Measurements from ENCODE around the gene ASIC4. TPM values are rescaled to one million over a fixed set of nuclear protein-coding genes. Genes with fewer than 3 reads are reported as not detected.

The ASIC4 gene
- total RNA-seq, 1 experiment from 2014 or later, result 0.79 TPM

DNA sequence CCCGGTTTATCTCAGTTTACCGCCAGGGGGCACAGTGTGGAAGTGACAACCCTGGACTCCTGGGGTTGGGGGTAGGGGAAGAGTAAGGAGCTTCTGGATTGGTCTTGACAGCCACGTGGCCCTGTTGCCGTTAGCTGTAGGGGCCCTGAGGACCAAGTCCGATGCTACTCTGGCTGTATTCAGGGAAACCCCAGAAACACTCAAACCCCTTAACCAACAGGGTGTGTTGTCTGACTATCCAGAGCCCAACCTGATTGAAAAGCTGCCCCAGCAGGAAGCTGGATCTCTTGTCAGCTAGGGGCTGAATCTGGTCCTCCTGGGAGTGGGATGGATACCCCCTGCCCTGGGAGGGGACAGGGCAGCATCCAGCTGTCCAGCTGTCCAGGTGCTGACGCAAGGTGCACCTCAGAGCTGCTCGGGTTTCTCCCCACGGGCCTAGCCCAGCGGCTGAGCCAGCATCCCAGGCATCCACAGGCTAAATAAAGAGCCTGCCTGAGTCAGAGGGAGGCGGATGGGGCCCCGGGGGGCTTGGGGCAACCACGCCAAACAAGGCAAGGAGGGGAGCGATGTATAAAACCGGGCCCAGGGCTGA, 18.7 kb upstream of the ASIC4 start:
- TF ChIP-seq FOXP1 (CRISPR knock-in tag; IDR thresholded peaks at IDR 0.05; ENCODE audit: borderline replicate concordance) (no peak), NR1H2 (CRISPR knock-in tag; IDR thresholded peaks at IDR 0.05) (no peak), TEAD4 (CRISPR knock-in tag; IDR thresholded peaks at IDR 0.05) (no peak), ESRRA (CRISPR knock-in tag; IDR thresholded peaks at IDR 0.05; ENCODE audit: borderline replicate concordance) (no peak), ZNF219 (CRISPR knock-in tag; IDR thresholded peaks at IDR 0.05; ENCODE audit: borderline replicate concordance) (no peak), FOXK1 (CRISPR knock-in tag; IDR thresholded peaks at IDR 0.05) (peak; percentile 72; the same call in 1 of the 2 replicates), GABPB1 (CRISPR knock-in tag; IDR thresholded peaks at IDR 0.05) (0 out of 2 replicates have a peak, but pooled peaks have one; percentile 35), CBFB (CRISPR knock-in tag; IDR thresholded peaks at IDR 0.05; ENCODE audit: low read depth) (no peak)
- TF ChIP-seq, protein P1, sequence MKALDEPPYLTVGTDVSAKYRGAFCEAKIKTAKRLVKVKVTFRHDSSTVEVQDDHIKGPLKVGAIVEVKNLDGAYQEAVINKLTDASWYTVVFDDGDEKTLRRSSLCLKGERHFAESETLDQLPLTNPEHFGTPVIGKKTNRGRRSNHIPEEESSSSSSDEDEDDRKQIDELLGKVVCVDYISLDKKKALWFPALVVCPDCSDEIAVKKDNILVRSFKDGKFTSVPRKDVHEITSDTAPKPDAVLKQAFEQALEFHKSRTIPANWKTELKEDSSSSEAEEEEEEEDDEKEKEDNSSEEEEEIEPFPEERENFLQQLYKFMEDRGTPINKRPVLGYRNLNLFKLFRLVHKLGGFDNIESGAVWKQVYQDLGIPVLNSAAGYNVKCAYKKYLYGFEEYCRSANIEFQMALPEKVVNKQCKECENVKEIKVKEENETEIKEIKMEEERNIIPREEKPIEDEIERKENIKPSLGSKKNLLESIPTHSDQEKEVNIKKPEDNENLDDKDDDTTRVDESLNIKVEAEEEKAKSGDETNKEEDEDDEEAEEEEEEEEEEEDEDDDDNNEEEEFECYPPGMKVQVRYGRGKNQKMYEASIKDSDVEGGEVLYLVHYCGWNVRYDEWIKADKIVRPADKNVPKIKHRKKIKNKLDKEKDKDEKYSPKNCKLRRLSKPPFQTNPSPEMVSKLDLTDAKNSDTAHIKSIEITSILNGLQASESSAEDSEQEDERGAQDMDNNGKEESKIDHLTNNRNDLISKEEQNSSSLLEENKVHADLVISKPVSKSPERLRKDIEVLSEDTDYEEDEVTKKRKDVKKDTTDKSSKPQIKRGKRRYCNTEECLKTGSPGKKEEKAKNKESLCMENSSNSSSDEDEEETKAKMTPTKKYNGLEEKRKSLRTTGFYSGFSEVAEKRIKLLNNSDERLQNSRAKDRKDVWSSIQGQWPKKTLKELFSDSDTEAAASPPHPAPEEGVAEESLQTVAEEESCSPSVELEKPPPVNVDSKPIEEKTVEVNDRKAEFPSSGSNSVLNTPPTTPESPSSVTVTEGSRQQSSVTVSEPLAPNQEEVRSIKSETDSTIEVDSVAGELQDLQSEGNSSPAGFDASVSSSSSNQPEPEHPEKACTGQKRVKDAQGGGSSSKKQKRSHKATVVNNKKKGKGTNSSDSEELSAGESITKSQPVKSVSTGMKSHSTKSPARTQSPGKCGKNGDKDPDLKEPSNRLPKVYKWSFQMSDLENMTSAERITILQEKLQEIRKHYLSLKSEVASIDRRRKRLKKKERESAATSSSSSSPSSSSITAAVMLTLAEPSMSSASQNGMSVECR (CRISPR knock-in tag; IDR thresholded peaks at IDR 0.05; ENCODE audit: borderline replicate concordance), result peak; percentile 36; the same call in 1 of the 2 replicates
- TF ChIP-seq, protein P2, sequence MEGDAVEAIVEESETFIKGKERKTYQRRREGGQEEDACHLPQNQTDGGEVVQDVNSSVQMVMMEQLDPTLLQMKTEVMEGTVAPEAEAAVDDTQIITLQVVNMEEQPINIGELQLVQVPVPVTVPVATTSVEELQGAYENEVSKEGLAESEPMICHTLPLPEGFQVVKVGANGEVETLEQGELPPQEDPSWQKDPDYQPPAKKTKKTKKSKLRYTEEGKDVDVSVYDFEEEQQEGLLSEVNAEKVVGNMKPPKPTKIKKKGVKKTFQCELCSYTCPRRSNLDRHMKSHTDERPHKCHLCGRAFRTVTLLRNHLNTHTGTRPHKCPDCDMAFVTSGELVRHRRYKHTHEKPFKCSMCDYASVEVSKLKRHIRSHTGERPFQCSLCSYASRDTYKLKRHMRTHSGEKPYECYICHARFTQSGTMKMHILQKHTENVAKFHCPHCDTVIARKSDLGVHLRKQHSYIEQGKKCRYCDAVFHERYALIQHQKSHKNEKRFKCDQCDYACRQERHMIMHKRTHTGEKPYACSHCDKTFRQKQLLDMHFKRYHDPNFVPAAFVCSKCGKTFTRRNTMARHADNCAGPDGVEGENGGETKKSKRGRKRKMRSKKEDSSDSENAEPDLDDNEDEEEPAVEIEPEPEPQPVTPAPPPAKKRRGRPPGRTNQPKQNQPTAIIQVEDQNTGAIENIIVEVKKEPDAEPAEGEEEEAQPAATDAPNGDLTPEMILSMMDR (IDR thresholded peaks at IDR 0.05), result peak; percentile 47; the same call in 1 of the 2 replicates
- TF ChIP-seq, protein P3, sequence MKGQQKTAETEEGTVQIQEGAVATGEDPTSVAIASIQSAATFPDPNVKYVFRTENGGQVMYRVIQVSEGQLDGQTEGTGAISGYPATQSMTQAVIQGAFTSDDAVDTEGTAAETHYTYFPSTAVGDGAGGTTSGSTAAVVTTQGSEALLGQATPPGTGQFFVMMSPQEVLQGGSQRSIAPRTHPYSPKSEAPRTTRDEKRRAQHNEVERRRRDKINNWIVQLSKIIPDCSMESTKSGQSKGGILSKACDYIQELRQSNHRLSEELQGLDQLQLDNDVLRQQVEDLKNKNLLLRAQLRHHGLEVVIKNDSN (CRISPR knock-in tag; IDR thresholded peaks at IDR 0.05), result peak; percentile 91
- TF ChIP-seq, protein P4, sequence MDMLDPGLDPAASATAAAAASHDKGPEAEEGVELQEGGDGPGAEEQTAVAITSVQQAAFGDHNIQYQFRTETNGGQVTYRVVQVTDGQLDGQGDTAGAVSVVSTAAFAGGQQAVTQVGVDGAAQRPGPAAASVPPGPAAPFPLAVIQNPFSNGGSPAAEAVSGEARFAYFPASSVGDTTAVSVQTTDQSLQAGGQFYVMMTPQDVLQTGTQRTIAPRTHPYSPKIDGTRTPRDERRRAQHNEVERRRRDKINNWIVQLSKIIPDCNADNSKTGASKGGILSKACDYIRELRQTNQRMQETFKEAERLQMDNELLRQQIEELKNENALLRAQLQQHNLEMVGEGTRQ (CRISPR knock-in tag; IDR thresholded peaks at IDR 0.05), result peak; percentile 89
- TF ChIP-seq, protein P5, sequence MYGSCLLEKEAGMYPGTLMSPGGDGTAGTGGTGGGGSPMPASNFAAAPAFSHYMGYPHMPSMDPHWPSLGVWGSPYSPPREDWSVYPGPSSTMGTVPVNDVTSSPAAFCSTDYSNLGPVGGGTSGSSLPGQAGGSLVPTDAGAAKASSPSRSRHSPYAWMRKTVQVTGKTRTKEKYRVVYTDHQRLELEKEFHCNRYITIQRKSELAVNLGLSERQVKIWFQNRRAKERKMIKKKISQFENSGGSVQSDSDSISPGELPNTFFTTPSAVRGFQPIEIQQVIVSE (CRISPR knock-in tag; IDR thresholded peaks at IDR 0.05; ENCODE audit: borderline replicate concordance), result no peak
- TF ChIP-seq, protein P6, sequence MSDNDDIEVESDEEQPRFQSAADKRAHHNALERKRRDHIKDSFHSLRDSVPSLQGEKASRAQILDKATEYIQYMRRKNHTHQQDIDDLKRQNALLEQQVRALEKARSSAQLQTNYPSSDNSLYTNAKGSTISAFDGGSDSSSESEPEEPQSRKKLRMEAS (CRISPR knock-in tag; IDR thresholded peaks at IDR 0.05), result peak; percentile 58; the same call in 1 of the 2 replicates
- Mint-ChIP-seq H3K4me1 (peaks cover 43% of the 10 kb centered on the region), H3K27ac (no peak overlapping the region), H3K9me3 (no peaks in the 10 kb centered on the region), H3K27me3 (ENCODE audit: low read depth) (peaks cover 55% of the 10 kb centered on the region), H3K4me3 (no peak overlapping the region), H3K36me3 (no peaks in the 10 kb centered on the region)
- ChIA-PET POLR2A (interaction anchor here (0.9 to 1.3 kb wide), 7 partner anchors 11 to 108 kb away, joined by 3 to 5 read pairs (median 3); partner anchors contain the start of genes ASIC4 and DNPEP), CTCF (interaction anchor here (0.6 to 35.9 kb wide), 39 partner anchors 11 to 440 kb away, joined by 3 to 2316 read pairs (median 6); partner anchors contain the start of genes ASIC4, CHPF, DES and DNPEP)
- DNase-seq (ENCODE audit: low spot score) (peak; percentile 87), ATAC-seq (peak; percentile 9)

Measured in WTC11 (cell line).